Kidney (tissue), 14 donors: ENCODE data around the gene RAMACL. TPM values are rescaled to one million over a fixed set of nuclear protein-coding genes. Genes with fewer than 3 reads are reported as not detected.
A peak's percentile ranks its signal among the peaks of the same experiment; 100 is the strongest.

ENCODE experiments used
- DNase-seq, 5 donors: peaks; one replicate each; pipeline ENCODE4 v3.0.0-alpha.2; 2013 to 2020
- FAIRE-seq: peaks from 2 replicates; lab custom pipeline; 2012; peaks lifted over from hg19 to GRCh38; lab: Jason Lieb, UNC
- H3K27ac ChIP-seq, 2 donors: one replicate each; pipeline ENCODE4 v1.7.0; 2013; ENCODE audit warnings: low read depth in 2 of 2, low read length in 2 of 2, inconsistent platforms in 1 of 2
- H3K27me3 ChIP-seq: one replicate; pipeline ENCODE4 v1.7.1; 2013; ENCODE audit warnings: low read length, inconsistent platforms; ENCODE audit not compliant: control insufficient read depth, insufficient read depth
- H3K36me3 ChIP-seq, 3 donors: one replicate each; pipeline versions ENCODE4 v1.7.0 to v1.7.1; 2013; ENCODE audit warnings: low read length in 3 of 3, control low read depth in 1 of 3, inconsistent platforms in 1 of 3; ENCODE audit not compliant: insufficient read depth in 3 of 3, control insufficient read depth in 2 of 3
- H3K4me1 ChIP-seq, 3 donors: one replicate each; pipeline versions ENCODE4 v1.7.0 to v1.7.1; 2013; ENCODE audit warnings: low read length in 3 of 3, inconsistent platforms in 1 of 3, low read depth in 1 of 3; ENCODE audit not compliant: control insufficient read depth in 2 of 3, insufficient read depth in 2 of 3
- H3K4me3 ChIP-seq, 3 donors: one replicate each; pipeline versions ENCODE4 v1.7.0 to v1.8.1; 2013; ENCODE audit warnings: low read length in 3 of 3, control low read depth in 1 of 3, inconsistent platforms in 1 of 3
- H3K9ac ChIP-seq, 3 donors: one replicate each; pipeline versions ENCODE4 v1.7.0 to v1.7.1; 2013; ENCODE audit warnings: low read length in 3 of 3, control low read depth in 1 of 3, inconsistent platforms in 1 of 3
- H3K9me3 ChIP-seq, 3 donors: one replicate each; pipeline versions ENCODE4 v1.7.0 to v1.7.1; 2013; ENCODE audit warnings: low read length in 3 of 3, control low read depth in 1 of 3, inconsistent platforms in 1 of 3; ENCODE audit not compliant: control insufficient read depth in 2 of 3, insufficient read depth in 1 of 3
- CTCF ChIP-seq: IDR thresholded peaks from 3 replicates; pipeline ENCODE4 v1.5.1; 2012; ENCODE audit warnings: mild to moderate bottlenecking, moderate library complexity, borderline replicate concordance; ENCODE audit not compliant: insufficient read depth; ENCODE audit errors: extremely low read depth
- intact Hi-C: fragments of 100-400 bp; cut with DNase I; formaldehyde crosslinking; loops from one replicate; pipeline ENCODE4 v1.11.1; 2022
- polyA plus RNA-seq: library from polyadenylated mRNA; stranded (reverse); fragments of 350-450 nt; fragmentation: Illumina TruSeq; extraction: RNeasy Lipid Tissue Mini Kit (QIAGEN cat#74804); gene quantifications from one replicate; pipeline ENCODE4 v1.2.3, GENCODE V29; 2014; ENCODE audit warnings: low read depth, low replicate concordance; ENCODE audit not compliant: insufficient read depth
- total RNA-seq: library from RNA; stranded (reverse); fragmentation: NEBNext Ultra II Directional; extraction: Animal tissue kit (Norgen Biotek cat#: 25700); gene quantifications from one replicate; pipeline ENCODE4 v1.2.1, GENCODE V29; 2021
- donor health status: control.
- donor health status: control.
- donor health status: control.
- donor health status: control.
- donor health status: control.
- donor health status: DM: yes; HTN: yes; CAD: no.
- donor health status: Normal renal cell carcinoma (clear cell type).

Gene RAMACL
- total and polyA plus RNA-seq, 2 donors from 2014 or later = 1.9 TPM; not detected in 1

GRCh38 chr6:166572370-166573261 lies 13.9 kb downstream of the RAMACL start:
- no peak overlapping the region for H3K27ac ChIP-seq
- H3K36me3 ChIP-seq = no peaks in the 10 kb centered on the region
- H3K9ac ChIP-seq = no peak overlapping the region
- intact Hi-C loops = no loop called here
- DNase-seq = peak in 1 of 5 donors; percentile 31
- H3K4me1 ChIP-seq = peaks cover 0 to 2% (median 0%) of the 10 kb centered on the region in 3 donors
- H3K4me3 ChIP-seq = no peak overlapping the region
- no peaks in the 10 kb centered on the region for H3K9me3 ChIP-seq
- no peaks in the 10 kb centered on the region for H3K27me3 ChIP-seq
- no peak for TF ChIP-seq CTCF
- no peak for FAIRE-seq

- FAIRE-seq (no peak), DNase-seq (no peak)
- H3K9ac ChIP-seq = no peak overlapping the region
- H3K36me3 ChIP-seq = no peaks in the 10 kb centered on the region
- intact Hi-C loops = no loop called here
- H3K27ac ChIP-seq = no peak overlapping the region
- no peak overlapping the region for H3K4me3 ChIP-seq
- TF ChIP-seq CTCF = no peak
- H3K4me1 ChIP-seq = peaks cover 0 to 2% (median 0%) of the 10 kb centered on the region in 3 donors
- H3K9me3 ChIP-seq = no peaks in the 10 kb centered on the region
- no peaks in the 10 kb centered on the region for H3K27me3 ChIP-seq
Observed at GRCh38 chr6:166570929-166571713, 15.4 kb downstream of the RAMACL start.

- FAIRE-seq = no peak
- Histone ChIP-seq H3K27me3 (no peaks in the 10 kb centered on the region), H3K4me3 (no peak overlapping the region), H3K9ac (no peak overlapping the region), H3K27ac (no peak overlapping the region), H3K9me3 (no peaks in the 10 kb centered on the region), H3K36me3 (no peaks in the 10 kb centered on the region), H3K4me1 (peaks cover 0 to 2% (median 0%) of the 10 kb centered on the region in 3 donors)
- intact Hi-C loops = no loop called here
- no peak for DNase-seq
- no peak for TF ChIP-seq CTCF
Observed at GRCh38 chr6:166569206-166569605, 17.3 kb downstream of the RAMACL start.
